ENCODE data around the gene ERICH6B. TPM values are rescaled to one million over a fixed set of nuclear protein-coding genes. Genes with fewer than 3 reads are reported as not detected.
"Not testable (repeated sequence)": the region's sequence is repeated elsewhere in the genome, so short reads cannot be mapped to it uniquely, and the experiment has no call there.

ERICH6B gene
- not detected in 2 replicates for total RNA-seq
- polyA plus RNA-seq (2012): 0.91 TPM

DNA sequence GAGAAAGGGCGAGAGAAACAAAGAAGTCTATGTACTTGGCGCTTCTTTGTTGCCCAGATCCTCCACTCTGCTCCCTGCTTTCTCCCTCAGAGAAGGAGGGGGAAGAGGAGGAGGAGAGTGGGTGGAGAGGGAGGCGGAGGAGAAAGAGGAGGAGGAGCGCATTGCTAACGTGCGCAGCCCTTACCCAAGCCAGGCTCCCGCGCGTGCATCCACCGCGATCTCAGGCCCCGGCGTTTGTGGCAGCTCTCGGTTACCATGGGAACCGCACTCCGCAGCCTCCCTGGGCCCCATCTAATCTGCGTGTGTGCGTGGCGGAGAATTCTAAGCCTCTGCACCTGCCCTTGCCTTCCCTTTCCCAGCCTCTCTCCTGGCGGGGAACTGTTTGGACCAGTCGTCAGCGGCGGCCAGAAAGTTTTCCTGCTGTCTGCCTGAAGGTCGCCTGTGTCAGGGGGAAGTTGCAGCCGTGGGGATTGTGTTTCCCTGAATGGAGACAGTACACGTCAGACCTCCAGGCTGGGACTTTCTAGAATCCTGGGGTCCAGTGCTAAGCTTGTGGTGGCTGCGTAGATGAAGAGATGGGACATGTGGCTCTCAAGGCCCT lies at the start of gene ERICH6B:
ERICH6B (minus strand) TSS at position 239 of the 601 bp plus-strand sequence. CDS start 18,734 bp downstream, outside the sequence.
- no peak for DNase-seq (ENCODE audit: low read depth)

GRCh38 chr13:45662903-45663302 lies 47.4 kb upstream of the ERICH6B start:
- not testable (repeated sequence) for DNase-seq (ENCODE audit: low read depth)

DNA sequence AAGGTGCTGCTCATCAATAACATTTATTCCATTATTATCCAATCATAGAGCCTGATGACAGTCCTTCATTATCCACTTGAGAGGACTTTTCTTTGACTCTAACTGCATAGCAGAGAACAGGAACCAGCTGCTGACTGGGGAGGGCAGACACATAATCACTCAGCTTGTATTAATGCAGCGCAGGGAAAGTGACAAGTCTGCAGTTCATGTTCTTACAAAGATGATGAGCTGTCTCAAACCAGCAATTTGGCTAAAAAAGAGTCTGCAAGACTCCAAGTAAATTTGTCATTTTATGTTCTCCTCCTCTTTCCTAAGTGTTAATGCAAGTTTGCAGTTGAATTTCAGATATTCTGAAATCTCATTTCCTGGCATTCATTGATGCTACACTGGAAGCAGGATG lies 46.6 kb upstream of the ERICH6B start:
- DNase-seq (ENCODE audit: low read depth): no peak

DNA sequence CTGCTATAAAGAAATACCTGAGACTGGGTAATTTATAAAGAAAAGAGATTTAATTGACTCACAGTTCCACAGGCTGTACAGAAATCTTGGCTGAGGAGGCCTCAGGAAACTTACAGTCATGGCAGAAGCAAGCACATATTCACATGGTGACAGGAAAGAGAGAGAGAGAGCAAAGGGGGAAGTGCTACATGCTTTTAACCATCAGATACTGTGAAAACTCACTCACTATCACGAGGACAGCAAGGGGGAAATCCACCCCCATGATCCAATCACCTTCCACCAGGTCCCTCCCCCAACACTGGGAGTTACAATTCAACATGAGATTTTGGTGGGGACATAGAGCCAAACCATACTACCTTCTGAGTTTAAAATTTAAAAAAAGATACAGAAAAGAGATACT lies 44.9 kb upstream of the ERICH6B start:
- not testable (repeated sequence) for DNase-seq (ENCODE audit: low read depth)

DNA sequence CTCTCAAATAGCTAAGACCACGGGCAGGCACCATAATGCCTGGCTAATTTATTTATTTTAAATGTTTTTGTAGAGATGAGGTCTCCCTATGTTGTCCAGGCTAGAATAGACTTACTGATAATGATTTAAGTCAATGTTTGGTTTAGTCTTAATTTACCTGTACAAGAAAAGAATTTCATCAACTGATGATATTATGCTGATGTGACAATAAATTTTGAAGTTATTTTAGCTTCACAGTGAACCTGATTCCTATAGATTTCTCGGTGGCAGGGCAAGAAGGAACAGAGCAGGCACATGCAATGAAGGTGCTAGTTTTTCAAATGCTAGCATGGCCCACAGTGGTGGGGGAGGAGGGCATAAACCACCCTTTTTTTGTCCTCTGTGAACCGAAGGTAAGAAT lies 44.0 kb upstream of the ERICH6B start:
- DNase-seq (ENCODE audit: low read depth): no peak

- peak; percentile 10 for DNase-seq (ENCODE audit: low read depth)
These were observed 43.2 kb upstream of the ERICH6B start for GRCh38 chr13:45658586-45659235.

DNA sequence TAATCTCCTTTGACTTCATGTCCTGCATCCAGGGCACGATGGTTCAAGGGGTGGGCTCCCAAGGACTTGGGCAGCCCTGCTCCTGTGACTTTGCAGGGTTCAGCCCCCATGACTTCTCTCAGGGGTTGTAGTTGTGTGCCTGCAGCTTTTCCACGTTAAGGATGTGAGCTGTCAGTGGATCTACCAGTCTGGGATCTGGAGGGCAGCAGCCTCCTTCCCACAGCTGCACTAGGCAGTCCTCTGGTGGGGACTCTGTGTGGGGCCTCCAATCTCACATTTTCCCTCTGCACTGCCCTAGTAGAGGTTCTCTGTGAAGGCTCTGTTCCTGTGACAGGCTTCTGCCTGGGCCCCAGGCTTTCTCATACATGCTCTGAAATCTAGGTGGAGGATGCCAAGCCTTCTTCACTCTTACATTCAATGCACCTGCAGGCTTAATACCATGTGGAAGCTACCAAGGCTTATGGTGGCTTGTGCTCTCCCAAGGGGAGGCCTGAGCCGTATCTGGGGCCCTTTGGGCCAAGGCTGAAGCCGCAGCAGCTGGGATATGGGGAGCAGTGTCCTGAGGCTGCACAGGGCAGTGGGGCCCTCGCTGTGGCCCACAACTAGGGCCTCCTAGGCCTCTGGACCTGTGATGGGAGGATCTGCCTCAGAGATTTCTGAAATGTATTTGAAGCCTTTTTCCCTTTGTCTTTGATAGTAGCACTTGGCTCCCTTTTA lies 39.3 kb upstream of the ERICH6B start:
- no peak for DNase-seq (ENCODE audit: low read depth)

GRCh38 chr13:45645263-45645662 lies 29.7 kb upstream of the ERICH6B start:
- not testable (repeated sequence) for DNase-seq (ENCODE audit: low read depth)

GRCh38 chr13:45642159-45642558 lies 26.6 kb upstream of the ERICH6B start:
- not testable (repeated sequence) for DNase-seq (ENCODE audit: low read depth)

DNA sequence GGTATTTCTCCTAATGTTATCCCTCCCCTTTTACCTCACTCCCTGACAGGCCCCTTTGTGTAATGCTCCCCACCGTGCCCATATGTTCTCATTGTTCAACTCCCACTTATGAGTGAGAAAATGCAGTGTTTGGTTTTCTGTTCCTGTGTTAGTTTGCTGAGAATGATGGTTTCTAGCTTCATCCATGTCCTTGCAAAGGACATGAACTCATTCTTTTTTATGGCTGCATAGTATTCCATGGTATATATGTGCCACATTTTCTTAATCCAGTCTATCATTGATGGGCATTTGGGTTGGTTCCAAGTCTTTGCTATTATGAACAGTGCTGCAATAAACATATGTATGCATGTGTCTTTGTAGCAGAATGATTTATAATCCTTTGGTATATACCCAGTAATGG lies 19.8 kb upstream of the ERICH6B start:
- not testable (repeated sequence) for DNase-seq (ENCODE audit: low read depth)

GRCh38 chr13:45630791-45631190 lies 15.3 kb upstream of the ERICH6B start:
- no peak for DNase-seq (ENCODE audit: low read depth)

GRCh38 chr13:45629940-45630339 lies 14.4 kb upstream of the ERICH6B start:
- no peak for DNase-seq (ENCODE audit: low read depth)

DNA sequence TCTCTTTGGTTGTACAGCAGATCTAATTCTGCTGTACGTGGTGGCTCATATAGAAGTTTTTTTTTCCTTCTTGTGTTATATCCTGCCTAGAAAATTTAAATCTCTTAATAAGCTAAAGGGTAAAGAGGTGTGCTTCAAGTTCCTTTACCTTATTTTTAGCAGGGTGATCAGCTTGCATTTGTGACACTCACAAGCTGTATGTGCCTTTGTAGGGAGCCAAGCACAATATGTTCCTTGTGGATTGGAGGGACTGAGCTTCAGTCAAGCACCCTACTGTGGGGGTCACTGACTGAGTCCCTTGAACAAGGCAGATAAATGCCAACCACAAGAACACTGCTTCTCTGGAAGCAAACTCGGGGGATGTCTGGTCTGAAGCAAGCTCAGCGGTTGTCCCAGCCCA lies 12.6 kb upstream of the ERICH6B start:
- DNase-seq (ENCODE audit: low read depth): no peak

DNA sequence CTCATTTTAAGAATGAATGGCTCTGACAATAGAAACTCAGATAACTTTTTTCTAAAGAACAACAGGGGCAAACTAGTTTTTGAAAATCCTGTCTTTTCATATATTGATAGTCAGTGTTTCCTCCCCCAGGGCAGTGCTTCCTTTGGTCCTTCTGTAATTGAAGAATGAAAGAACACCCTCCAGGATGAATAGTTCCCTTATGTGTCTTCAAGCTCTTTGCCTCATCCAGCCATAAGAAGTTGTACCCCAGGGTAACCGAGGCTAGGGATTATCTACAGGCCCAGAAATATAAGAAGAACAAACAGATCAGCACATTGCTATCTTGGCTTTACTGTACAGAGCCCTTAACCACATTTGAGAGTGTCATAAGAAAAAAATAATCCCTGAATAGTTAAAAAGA lies 12.1 kb upstream of the ERICH6B start:
- no peak for DNase-seq (ENCODE audit: low read depth)

GRCh38 chr13:45626731-45627374 lies 11.3 kb upstream of the ERICH6B start:
- DNase-seq (ENCODE audit: low read depth): no peak

GRCh38 chr13:45623516-45624090 lies 8.1 kb upstream of the ERICH6B start:
- DNase-seq (ENCODE audit: low read depth): peak; percentile 17

GRCh38 chr13:45621950-45622349 lies 6.4 kb upstream of the ERICH6B start:
- no peak for DNase-seq (ENCODE audit: low read depth)

DNA sequence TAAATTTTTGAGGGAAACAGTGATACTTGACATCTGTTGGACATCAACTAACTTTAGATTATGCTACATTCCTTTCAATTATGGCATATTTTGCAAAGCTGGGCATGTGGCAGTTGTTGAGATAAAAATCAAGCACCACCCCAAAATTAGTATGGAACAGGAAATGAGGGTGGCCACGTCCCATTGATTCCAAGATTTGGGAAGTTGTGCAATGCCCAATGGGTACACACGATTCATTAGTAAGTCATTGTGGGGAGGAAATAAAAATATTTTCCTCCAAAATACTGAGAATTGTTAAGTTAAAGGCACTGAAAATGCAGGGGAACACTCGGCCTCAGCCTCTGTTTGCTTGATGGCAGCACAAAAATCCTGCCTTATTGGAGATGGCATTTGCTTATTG lies 7.6 kb downstream of the ERICH6B start:
- DNase-seq (ENCODE audit: low read depth): no peak

DNA sequence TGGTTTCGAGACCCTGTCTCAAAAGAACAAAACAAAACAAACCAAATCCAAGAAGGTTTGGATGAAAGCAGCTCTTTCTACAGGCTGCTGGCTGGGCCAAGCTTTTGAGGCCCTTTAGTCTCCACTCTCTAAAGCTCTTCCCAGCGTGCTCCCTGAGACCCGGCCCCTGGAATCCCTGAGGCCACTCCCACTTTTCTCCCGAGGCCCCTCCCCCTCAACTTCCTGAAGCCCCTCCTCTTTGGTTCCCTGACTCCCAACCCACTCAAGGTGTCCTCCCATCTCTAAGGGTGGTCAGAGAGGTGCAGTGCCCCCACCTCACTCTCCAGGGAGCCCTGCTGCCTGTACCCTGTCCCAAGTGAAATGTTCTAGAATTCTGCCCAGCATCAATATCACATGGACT lies 10.6 kb downstream of the ERICH6B start:
- no peak for DNase-seq (ENCODE audit: low read depth)

GRCh38 chr13:45603338-45603737 lies 12.2 kb downstream of the ERICH6B start:
- no peak for DNase-seq (ENCODE audit: low read depth)

Data from myocyte (in vitro differentiated cells).